HG03439 (cell line): ENCODE data around the gene MBOAT7.
A peak's percentile ranks its signal among the peaks of the same experiment; 100 is the strongest.

ENCODE experiments used
- ATAC-seq: cut with Tn5 transposase; IDR thresholded peaks from one replicate; pipeline ENCODE4 v1.9.1; 2021; ENCODE audit warnings: mild to moderate bottlenecking, moderate library complexity; ENCODE audit not compliant: unreplicated experiment

The MBOAT7 gene

GRCh38 chr19:54165222-54165621, 24.2 kb downstream of the MBOAT7 start:
- no peak for ATAC-seq

GRCh38 chr19:54164369-54165068, 24.9 kb downstream of the MBOAT7 start:
- ATAC-seq: no peak

GRCh38 chr19:54162884-54163283, 26.5 kb downstream of the MBOAT7 start:
- ATAC-seq: no peak

- no peak for ATAC-seq
These were observed 27.1 kb downstream of the MBOAT7 start for GRCh38 chr19:54162241-54162805.

DNA sequence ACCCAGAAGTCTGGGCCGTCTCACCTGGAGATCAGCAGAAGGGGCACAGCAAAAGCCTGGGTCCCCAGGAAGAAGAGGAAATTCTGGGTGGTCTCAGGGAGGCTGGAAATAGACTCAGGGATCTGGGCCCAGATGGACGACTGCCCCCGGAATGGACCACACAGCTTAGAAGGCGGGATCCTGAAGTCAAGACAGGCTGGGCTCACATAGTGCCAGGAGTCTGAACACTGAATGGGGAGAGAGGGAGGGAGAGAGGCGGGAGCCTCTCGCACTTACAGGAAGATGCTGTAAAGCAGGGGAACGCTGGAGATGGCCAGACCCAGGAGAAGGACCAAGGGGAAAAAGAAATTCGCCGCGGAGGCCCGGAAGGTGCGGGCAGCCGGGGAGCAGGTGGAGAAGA, 28.5 kb downstream of the MBOAT7 start:
- no peak for ATAC-seq

GRCh38 chr19:54160182-54160811, 29.1 kb downstream of the MBOAT7 start:
- ATAC-seq: peak; percentile 3

- peak; percentile 90 for ATAC-seq
These were observed 29.8 kb downstream of the MBOAT7 start, which contains the start of gene LENG1 for GRCh38 chr19:54159352-54160181. LENG1 (minus strand) TSS chr19:54159721; CDS start chr19:54159695, 26 bp downstream.

GRCh38 chr19:54158812-54159351, 30.5 kb downstream of the MBOAT7 start:
- ATAC-seq: no peak

GRCh38 chr19:54156953-54157352, 32.4 kb downstream of the MBOAT7 start:
- ATAC-seq: no peak

GRCh38 chr19:54156490-54156889, 32.9 kb downstream of the MBOAT7 start:
- no peak for ATAC-seq

DNA sequence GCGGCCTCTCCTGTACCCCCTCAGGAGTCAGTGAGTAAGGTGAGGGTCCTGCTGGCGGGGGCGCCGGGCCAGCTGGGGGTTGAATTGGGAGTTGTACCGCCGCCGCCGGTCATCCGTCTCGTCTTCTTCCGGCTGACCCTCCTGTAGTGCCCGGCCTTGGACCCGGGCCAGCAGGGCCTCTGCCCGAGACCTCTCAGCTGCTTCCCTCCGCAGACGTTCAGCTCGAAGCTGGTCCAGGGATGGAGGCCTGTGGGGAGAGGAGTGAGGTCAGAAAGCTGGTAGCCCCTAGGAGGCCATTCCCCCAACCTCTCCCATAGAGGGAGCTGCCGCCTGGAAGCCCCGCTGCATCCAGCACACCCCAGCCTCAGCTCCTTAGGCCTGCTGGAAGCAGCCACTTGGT, 33.7 kb downstream of the MBOAT7 start:
- no peak for ATAC-seq

GRCh38 chr19:54154603-54155345, 34.6 kb downstream of the MBOAT7 start:
- no peak for ATAC-seq

GRCh38 chr19:54153731-54154326, 35.6 kb downstream of the MBOAT7 start:
- ATAC-seq: no peak

GRCh38 chr19:54152878-54153524, 36.4 kb downstream of the MBOAT7 start:
- no peak for ATAC-seq

GRCh38 chr19:54152267-54152666, 37.1 kb downstream of the MBOAT7 start:
- no peak for ATAC-seq

DNA sequence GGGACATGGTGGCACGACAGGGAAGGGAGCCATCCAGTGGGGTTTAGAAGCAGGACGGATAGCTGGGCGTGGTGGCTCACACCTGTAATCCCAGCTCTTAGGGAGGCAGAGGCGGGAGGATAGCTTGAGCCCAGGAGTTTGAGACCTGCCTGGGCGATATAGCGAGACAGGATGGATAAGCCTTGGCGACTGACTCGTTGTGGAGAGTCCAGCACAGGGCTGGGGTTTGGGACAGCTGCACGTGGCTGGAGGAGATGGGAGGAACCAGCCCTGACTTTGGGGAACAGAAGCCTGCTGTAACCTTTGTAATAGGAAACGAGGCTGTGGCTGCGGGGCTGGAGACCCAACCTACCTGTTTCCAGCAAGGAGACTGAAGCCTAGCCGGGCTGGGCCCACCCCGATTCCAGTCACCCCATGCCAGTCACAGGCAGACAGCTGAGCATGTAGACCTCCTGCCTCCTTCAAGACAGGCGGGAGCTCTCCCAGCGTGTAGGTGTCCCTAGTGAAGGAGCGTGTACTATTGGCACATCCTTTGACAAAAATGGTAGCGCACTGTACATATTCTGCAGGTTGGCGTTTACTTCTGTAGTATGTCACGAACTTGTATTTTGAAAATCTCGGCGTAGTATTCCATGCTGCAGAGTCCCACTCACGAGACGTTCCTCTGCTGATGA, 37.9 kb downstream of the MBOAT7 start:
- no peak for ATAC-seq

DNA sequence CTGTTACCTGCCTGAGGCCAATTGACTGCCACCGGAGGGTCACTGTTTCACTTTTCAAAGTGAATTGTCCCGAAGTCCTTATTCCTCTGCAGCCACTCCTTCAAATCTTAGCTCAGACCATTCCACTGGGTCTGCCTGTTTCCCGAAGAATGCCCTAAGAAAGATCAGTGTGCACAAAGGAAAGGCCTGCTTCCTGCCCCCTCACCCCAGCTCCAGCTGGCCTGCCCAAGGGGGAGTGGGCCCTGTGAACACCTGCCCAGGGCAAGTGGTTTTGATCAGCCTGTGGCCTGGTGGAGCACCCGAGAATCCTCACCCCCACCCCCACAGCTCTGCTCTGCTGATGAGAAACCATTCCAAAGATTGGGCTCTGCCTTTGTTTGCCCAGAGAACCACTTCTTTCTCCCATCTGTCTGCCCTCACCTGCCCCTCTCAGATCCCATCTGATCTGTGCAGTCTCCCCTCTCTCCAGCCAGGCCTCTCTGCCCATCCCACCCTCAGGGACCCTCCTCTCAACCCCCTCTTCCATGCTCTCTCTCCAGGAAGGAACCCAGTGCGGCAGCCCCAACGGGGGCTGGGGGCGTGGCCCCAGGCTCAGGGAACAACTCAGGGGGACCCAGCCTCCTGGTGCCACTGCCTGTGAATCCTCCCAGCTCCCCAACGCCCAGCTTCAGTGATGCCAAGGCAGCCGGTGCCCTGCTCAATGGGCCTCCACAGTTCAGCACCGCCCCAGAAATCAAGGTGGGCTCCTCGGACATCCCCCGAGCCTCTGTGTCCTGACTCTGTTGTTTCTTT, 40.2 kb downstream of the MBOAT7 start:
- no peak for ATAC-seq

- no peak for ATAC-seq
These were observed 41.2 kb downstream of the MBOAT7 start for GRCh38 chr19:54148158-54148557.
